Upper lobe of left lung (tissue), 4 donors: ENCODE results near the gene PPP1CA.
A peak's percentile ranks its signal among the peaks of the same experiment; 100 is the strongest.

Experiments used
- EP300 ChIP-seq, 4 donors: sonication (generic); formaldehyde crosslinking; IDR thresholded peaks; one replicate each; pipeline ENCODE4 v1.5.1; 2017; ENCODE audit warnings: antibody characterized with exemption in 4 of 4, control low read depth in 2 of 4
- POLR2A ChIP-seq, 4 donors: fragments of 450-650 bp; IDR thresholded peaks; one replicate each; pipeline ENCODE4 v1.5.1; 2016 to 2017; ENCODE audit warnings: antibody characterized with exemption in 4 of 4, mild to moderate bottlenecking in 2 of 4
- POLR2AphosphoS5 ChIP-seq, 2 donors: sonication (generic); formaldehyde crosslinking; IDR thresholded peaks; one replicate each; pipeline ENCODE4 v1.5.1; 2017; ENCODE audit warnings: antibody characterized with exemption in 2 of 2
- TF ChIP-seq, protein P1 (sequence below), 6 experiments: fragments of 450-650 bp in 4 of 6; fragments of 200-600 bp in 2 of 6; sonication (generic) in 2 of 6; IDR thresholded peaks; one replicate each; pipeline ENCODE4 v1.5.1; 2016 to 2019; ENCODE audit warnings: antibody characterized with exemption in 6 of 6

DNA sequence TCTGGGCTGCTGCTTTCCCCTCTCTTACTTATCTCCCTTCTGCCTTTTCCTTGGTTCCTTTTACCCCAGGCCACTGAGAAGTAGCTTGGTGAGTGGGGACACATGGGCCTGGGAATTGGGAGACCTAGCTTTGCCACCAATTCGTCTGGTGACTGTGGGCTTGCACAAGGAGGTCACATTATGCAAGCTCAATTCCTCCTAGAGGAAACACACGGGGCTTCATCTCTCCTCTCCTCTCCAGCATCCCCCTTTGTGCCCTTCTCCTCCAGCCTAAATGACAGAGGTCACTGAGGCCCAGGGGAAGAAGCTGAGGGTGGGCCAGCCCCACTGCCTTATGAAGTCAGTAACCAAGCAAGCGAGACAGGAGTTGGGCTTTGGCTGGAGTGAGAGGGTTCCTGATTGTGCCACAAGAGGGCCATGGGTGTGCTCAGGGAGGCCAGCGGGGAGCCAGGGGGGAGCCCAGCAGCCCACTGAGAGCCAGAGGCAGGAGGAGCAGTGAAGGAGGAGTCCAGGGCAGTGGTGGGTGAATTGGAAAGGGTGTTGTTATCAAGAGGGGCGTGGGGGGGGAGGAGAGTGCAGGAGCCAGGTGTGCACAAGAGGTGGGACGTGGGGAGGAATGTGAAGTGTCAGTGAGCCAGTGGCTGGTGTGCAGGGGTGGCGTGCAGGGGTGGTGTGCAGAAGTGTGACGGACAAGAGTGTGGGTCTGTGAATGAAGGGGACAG lies 30.3 kb downstream of the PPP1CA start:
- TF ChIP-seq, protein P1, sequence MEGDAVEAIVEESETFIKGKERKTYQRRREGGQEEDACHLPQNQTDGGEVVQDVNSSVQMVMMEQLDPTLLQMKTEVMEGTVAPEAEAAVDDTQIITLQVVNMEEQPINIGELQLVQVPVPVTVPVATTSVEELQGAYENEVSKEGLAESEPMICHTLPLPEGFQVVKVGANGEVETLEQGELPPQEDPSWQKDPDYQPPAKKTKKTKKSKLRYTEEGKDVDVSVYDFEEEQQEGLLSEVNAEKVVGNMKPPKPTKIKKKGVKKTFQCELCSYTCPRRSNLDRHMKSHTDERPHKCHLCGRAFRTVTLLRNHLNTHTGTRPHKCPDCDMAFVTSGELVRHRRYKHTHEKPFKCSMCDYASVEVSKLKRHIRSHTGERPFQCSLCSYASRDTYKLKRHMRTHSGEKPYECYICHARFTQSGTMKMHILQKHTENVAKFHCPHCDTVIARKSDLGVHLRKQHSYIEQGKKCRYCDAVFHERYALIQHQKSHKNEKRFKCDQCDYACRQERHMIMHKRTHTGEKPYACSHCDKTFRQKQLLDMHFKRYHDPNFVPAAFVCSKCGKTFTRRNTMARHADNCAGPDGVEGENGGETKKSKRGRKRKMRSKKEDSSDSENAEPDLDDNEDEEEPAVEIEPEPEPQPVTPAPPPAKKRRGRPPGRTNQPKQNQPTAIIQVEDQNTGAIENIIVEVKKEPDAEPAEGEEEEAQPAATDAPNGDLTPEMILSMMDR (IDR thresholded peaks at IDR 0.05) = peak; percentile 33 to 74 (median 56)
- TF ChIP-seq EP300 (IDR thresholded peaks at IDR 0.05) (no peak), POLR2A (IDR thresholded peaks at IDR 0.05) (no peak), POLR2AphosphoS5 (IDR thresholded peaks at IDR 0.05) (no peak)
